A549 (cell line): ENCODE results near the gene GFM2. TPM values are rescaled to one million over a fixed set of nuclear protein-coding genes. Genes with fewer than 3 reads are reported as not detected.

ENCODE experiments used
- ATAC-seq, 2 experiments: fragments of 200-7000 bp in 1 of 2; fragments of >200 bp in 1 of 2; cut with Nextera tagmentation in 1 of 2; cut with Tn5 transposase in 1 of 2; 3 replicates each; pipeline versions ENCODE4 v1.8.0 to v1.9.1; 2018 to 2020; ENCODE audit warnings: mild to moderate bottlenecking in 1 of 2, moderate library complexity in 1 of 2
- CTCF ChIA-PET: fragments of 300-600 bp; sonication (Branson Sonifier 250); formaldehyde crosslinking; extraction: SDS; loops from one replicate; lab custom pipeline; 2021; ENCODE audit warnings: antibody characterized with exemption, inconsistent platforms; lab: Yijun Ruan, JAX
- POLR2A ChIA-PET: fragments of 350-600 bp; formaldehyde crosslinking; extraction: SDS; loops from one replicate; lab custom pipeline; 2021; ENCODE audit warnings: antibody characterized with exemption, inconsistent platforms; lab: Yijun Ruan, JAX
- DNase-seq, 2 experiments: peaks; one replicate each; pipeline versions ENCODE4 v3.0.0 to v3.0.0-alpha.2; 2011 to 2016; ENCODE audit warnings: low read depth in 1 of 2, low spot score in 1 of 2
- FAIRE-seq: peaks from 2 replicates; lab custom pipeline; 2011; peaks lifted over from hg19 to GRCh38; lab: Jason Lieb, UNC
- H3K27ac ChIP-seq, 2 experiments: fragments of >200 bp; sonication (Bioruptor Twin); formaldehyde crosslinking; 3 replicates each; pipeline ENCODE4 v1.5.1; 2016 to 2017
- H3K4me1 ChIP-seq: fragments of >200 bp; sonication (Bioruptor Twin); formaldehyde crosslinking; 3 replicates; pipeline ENCODE4 v1.6.1; 2016
- H3K4me2 ChIP-seq: fragments of >200 bp; sonication (Bioruptor Twin); formaldehyde crosslinking; 3 replicates; pipeline ENCODE4 v1.6.1; 2016
- H3K4me3 ChIP-seq: fragments of >200 bp; sonication (Bioruptor Twin); formaldehyde crosslinking; 3 replicates; pipeline ENCODE4 v1.5.1; 2016
- H3K9me3 ChIP-seq: fragments of >200 bp; sonication (Bioruptor Twin); formaldehyde crosslinking; 3 replicates; pipeline ENCODE4 v1.6.1; 2016
- BCL3 ChIP-seq: fragments of >200 bp; sonication (Bioruptor Twin); formaldehyde crosslinking; IDR thresholded peaks from 3 replicates; pipeline ENCODE4 v1.6.1; 2016
- CBX8 ChIP-seq: fragments of 200-600 bp; sonication (generic); IDR thresholded peaks from 2 replicates; pipeline ENCODE4 v1.6.1; 2016
- CHD2 ChIP-seq: fragments of 150-350 bp; IDR thresholded peaks from 2 replicates; pipeline ENCODE4 v1.6.1; 2014; ENCODE audit warnings: low read length; ENCODE audit not compliant: partially characterized antibody
- E2F6 ChIP-seq: IDR thresholded peaks from 2 replicates; pipeline ENCODE4 v1.6.1; 2012; ENCODE audit warnings: low read depth, borderline replicate concordance
- EHF ChIP-seq: fragments of 250-450 bp; sonication (Bioruptor Pico); IDR thresholded peaks from 2 replicates; pipeline ENCODE4 v1.5.0; 2020; ENCODE audit warnings: mild to moderate bottlenecking
- EHMT2 ChIP-seq: fragments of 200-600 bp; sonication (generic); IDR thresholded peaks from 2 replicates; pipeline ENCODE4 v1.6.1; 2016; ENCODE audit warnings: antibody characterized with exemption, low read depth, mild to moderate bottlenecking, moderate library complexity
- ELK1 ChIP-seq: fragments of 150-350 bp; IDR thresholded peaks from 2 replicates; pipeline ENCODE4 v1.6.1; 2014; ENCODE audit warnings: low read depth, mild to moderate bottlenecking, low read length
- FOXS1 ChIP-seq: fragments of 250-450 bp; sonication (Bioruptor Pico); IDR thresholded peaks from 2 replicates; pipeline ENCODE4 v1.5.0; 2020; ENCODE audit warnings: mild to moderate bottlenecking, moderate library complexity
- GATA3 ChIP-seq: IDR thresholded peaks from 2 replicates; pipeline ENCODE4 v1.6.1; 2012; ENCODE audit warnings: borderline replicate concordance
- HDAC2 ChIP-seq: fragments of 200-600 bp; sonication (generic); IDR thresholded peaks from 2 replicates; pipeline ENCODE4 v1.6.1; 2016
- HES2 ChIP-seq: fragments of >200 bp; sonication (Bioruptor Twin); formaldehyde crosslinking; IDR thresholded peaks from 2 replicates; pipeline ENCODE4 v1.6.1; 2016
- HOXA7 ChIP-seq: fragments of 250-450 bp; sonication (Bioruptor Pico); IDR thresholded peaks from 2 replicates; pipeline ENCODE4 v1.5.0; 2020; ENCODE audit warnings: mild to moderate bottlenecking, moderate library complexity
- NPAS2 ChIP-seq: fragments of 250-450 bp; sonication (Bioruptor Pico); IDR thresholded peaks from 2 replicates; pipeline ENCODE4 v1.8.0; 2022; ENCODE audit warnings: mild to moderate bottlenecking, moderate library complexity, borderline replicate concordance
- PBX3 ChIP-seq: IDR thresholded peaks from 2 replicates; pipeline ENCODE4 v1.6.1; 2012
- PHF8 ChIP-seq: fragments of 200-600 bp; sonication (generic); IDR thresholded peaks from 2 replicates; pipeline ENCODE4 v1.6.1; 2016; ENCODE audit warnings: low read depth, mild to moderate bottlenecking, antibody characterized with exemption, moderate library complexity, borderline replicate concordance
- RARB ChIP-seq: fragments of 250-450 bp; sonication (Bioruptor Pico); IDR thresholded peaks from 2 replicates; pipeline ENCODE4 v1.8.0; 2021; ENCODE audit warnings: mild to moderate bottlenecking, moderate library complexity
- RCOR1 ChIP-seq: fragments of 150-350 bp; IDR thresholded peaks from 2 replicates; pipeline ENCODE4 v1.6.1; 2014; ENCODE audit warnings: antibody characterized with exemption, low read length, low read depth
- ZC3H11A ChIP-seq: fragments of 450-650 bp; IDR thresholded peaks from 2 replicates; pipeline ENCODE4 v1.6.1; 2014; ENCODE audit warnings: antibody characterized with exemption, mild to moderate bottlenecking
- ZFP36 ChIP-seq: fragments of 450-650 bp; IDR thresholded peaks from 2 replicates; pipeline ENCODE4 v1.6.1; 2014; ENCODE audit warnings: borderline replicate concordance; ENCODE audit not compliant: partially characterized antibody
- WGBS: methylation state at CpG from one replicate; pipeline ENCODE4 v1.1.6; 2017; ENCODE audit errors: missing lambda C conversion rate; 5-methylcytosine and 5-hydroxymethylcytosine counted together
- polyA plus RNA-seq, 4 experiments: library from polyadenylated mRNA; depleted of rRNA in 3 of 4; stranded (reverse); fragments of >200 nt; fragmentation: RNase III in 1 of 4; extraction: RNeasy Plus Mini Kit Qiagen cat#74134 plus additional on column Dnase treatment in 1 of 4; gene quantifications; 2 replicates in 3 of 4; 3 replicates in 1 of 4; pipeline ENCODE4 v1.2.3, GENCODE V29; 2011 to 2017

The GFM2 gene
- polyA plus RNA-seq, 2 of the 4 experiments (the other 2 are of a cell fraction) = 32.2 to 63.1 TPM

- no peak overlapping the region for H3K4me3 ChIP-seq
- FAIRE-seq (no peak), ATAC-seq (no peak), DNase-seq (no peak)
- TF ChIP-seq ZFP36 (no peak), CHD2 (no peak), CBX8 (no peak), NPAS2 (CRISPR knock-in tag) (no peak), HDAC2 (no peak), EHMT2 (no peak), PBX3 (no peak), RCOR1 (no peak), E2F6 (no peak), FOXS1 (CRISPR knock-in tag) (no peak), HES2 (no peak), GATA3 (no peak), ZC3H11A (no peak), BCL3 (no peak), EHF (CRISPR knock-in tag) (no peak), HOXA7 (no peak), ELK1 (no peak)
- H3K4me1 ChIP-seq = no peaks in the 10 kb centered on the region
- CTCF ChIA-PET = interaction anchor here (0.8 to 2.7 kb wide), 5 partner anchors 22 to 201 kb away, joined by 3 to 8 read pairs (median 4); partner anchors contain the start of genes GFM2 and NSA2
- H3K27ac ChIP-seq = no peak overlapping the region
- WGBS = 80% methylated on average over 1 of the region's 1 CpG
- POLR2A ChIA-PET = no interaction called here
- H3K4me2 ChIP-seq = no peak overlapping the region
- no peaks in the 10 kb centered on the region for H3K9me3 ChIP-seq
Measured at GRCh38 chr5:74717596-74717995, 49.3 kb downstream of the GFM2 start.

- no peak overlapping the region for H3K4me3 ChIP-seq
- no peak overlapping the region for H3K4me2 ChIP-seq
- H3K9me3 ChIP-seq = no peaks in the 10 kb centered on the region
- CTCF ChIA-PET = interaction anchor here (1.0 to 1.2 kb wide), 2 partner anchors 21 to 211 kb away, joined by 3 read pairs; no protein-coding TSS in a partner anchor
- POLR2A ChIA-PET = no interaction called here
- H3K4me1 ChIP-seq = no peaks in the 10 kb centered on the region
- DNase-seq (no peak), FAIRE-seq (no peak), ATAC-seq (no peak)
- TF ChIP-seq PHF8 = no peak
- no peak for TF ChIP-seq RARB (CRISPR knock-in tag)
- no peak overlapping the region for H3K27ac ChIP-seq
- 88% methylated on average over 4 of the region's 4 CpGs for WGBS
Measured at GRCh38 chr5:74693191-74693590, 73.7 kb downstream of the GFM2 start.
